Ovary (tissue), 9 donors: Measurements from ENCODE around the gene SLC50A1. TPM values are rescaled to one million over a fixed set of nuclear protein-coding genes. Genes with fewer than 3 reads are reported as not detected.

Experiments
- DNase-seq, 5 donors: peaks; one replicate each; pipeline ENCODE4 v3.0.0-alpha.2; 2019 to 2020
- H3K27ac ChIP-seq, 2 donors: fragments of 200-600 bp; one replicate each; pipeline versions ENCODE4 v1.5.1 to v1.8.0; 2019 to 2022
- H3K27me3 ChIP-seq: fragments of 200-600 bp; one replicate; pipeline ENCODE4 v1.8.0; 2022
- H3K36me3 ChIP-seq: fragments of 200-600 bp; sonication (generic); one replicate; pipeline ENCODE4 v1.5.1; 2019
- H3K4me1 ChIP-seq: one replicate; pipeline ENCODE4 v1.8.1; 2013; ENCODE audit warnings: mild to moderate bottlenecking, moderate library complexity; ENCODE audit not compliant: insufficient read depth
- H3K4me3 ChIP-seq: fragments of 200-600 bp; sonication (generic); one replicate; pipeline ENCODE4 v1.5.1; 2017
- H3K9me3 ChIP-seq, 2 donors: fragments of 200-600 bp in 1 of 2; sonication (generic) in 1 of 2; one replicate each; pipeline versions ENCODE4 v1.5.1 to v1.8.1; 2013 to 2019; ENCODE audit warnings: mild to moderate bottlenecking in 1 of 2, moderate library complexity in 1 of 2
- CTCF ChIP-seq, 3 donors: fragments of 450-650 bp in 2 of 3; fragments of 200-600 bp in 1 of 3; IDR thresholded peaks; one replicate each; pipeline versions ENCODE4 v1.5.1 to v1.8.0; 2016 to 2022; ENCODE audit warnings: antibody characterized with exemption in 3 of 3, mild to moderate bottlenecking in 1 of 3
- EP300 ChIP-seq: sonication (generic); formaldehyde crosslinking; IDR thresholded peaks from one replicate; pipeline ENCODE4 v1.6.1; 2017; ENCODE audit warnings: antibody characterized with exemption
- POLR2A ChIP-seq: fragments of 450-650 bp; IDR thresholded peaks from one replicate; pipeline ENCODE4 v1.6.1; 2017; ENCODE audit warnings: antibody characterized with exemption, mild to moderate bottlenecking, moderate library complexity
- WGBS, 3 donors: extraction: QIAGEN DNeasy Blood & Tissue Kit in 1 of 3; methylation state at CpG; one replicate each; pipeline versions ENCODE4 v1.1.5 to v1.1.7; 2013 to 2017; 5-methylcytosine and 5-hydroxymethylcytosine counted together
- intact Hi-C, 4 donors: fragments of 100-400 bp; cut with DNase I; formaldehyde crosslinking; loops; one replicate each; pipeline versions ENCODE4 v1.11.0 to v1.15.1; 2022 to 2023
- polyA plus RNA-seq, 2 donors: library from polyadenylated mRNA; stranded (reverse); fragments of 200-250 nt in 1 of 2; fragments of 350-450 nt in 1 of 2; fragmentation: Illumina TruSeq in 1 of 2; extraction: RNeasy Lipid Tissue Mini Kit (QIAGEN cat#74804) in 1 of 2; gene quantifications; one replicate each; pipeline ENCODE4 v1.2.3, GENCODE V29; 2013 to 2014
- total RNA-seq, 7 donors: library from RNA; depleted of rRNA in 2 of 7; stranded (reverse); fragments of >200 nt in 2 of 7; fragmentation: NEBNext Ultra II Directional in 3 of 7; extraction: Animal tissue kit (Norgen Biotek cat#: 25700) in 3 of 7; gene quantifications; one replicate each; pipeline versions ENCODE4 v1.1.0 to v1.2.4, GENCODE V29; 2016 to 2023
- donor health status: DM: no; HTN: no; CAD: no; lungs with moderate emphysema.
- donor health status: DM: no; HTN: no; CAD: no.
- donor health status: Bipolar disorder and iron deficiency.
- donor health status: DM: yes; HTN: yes; CAD: no.
- donor health status: DM: no; HTN: no; CAD: no.
- donor health status: DM: yes; HTN: yes; CAD: no.

Gene SLC50A1
- total and polyA plus RNA-seq, 9 donors = 10.8 to 50.2 (median 19.7) TPM

GRCh38 chr1:155171836-155172731 is 36.4 kb downstream of the SLC50A1 start:
- H3K27me3 ChIP-seq = no peaks in the 10 kb centered on the region
- H3K27ac ChIP-seq = peak overlapping the region; percentile 56 to 80
- no peaks in the 10 kb centered on the region for H3K36me3 ChIP-seq
- peaks cover 6% of the 10 kb centered on the region for H3K4me1 ChIP-seq
- WGBS, 3 donors = 29 to 38% (median 30%) methylated on average over 8 of the region's 8 CpGs
- intact Hi-C loops = loop anchor here in 2 of 4 donors (5.0 to 10.0 kb wide), 3 partner anchors 35 to 423 kb away; partner anchors contain the start of genes RUSC1 (in 1 of the 2) and SLC50A1 (in 1 of the 2)
- H3K9me3 ChIP-seq = no peaks in the 10 kb centered on the region
- DNase-seq = peak in 1 of 5 donors; percentile 11
- TF ChIP-seq CTCF (IDR thresholded peaks at IDR 0.05) = no peak
- TF ChIP-seq POLR2A = no peak
- no peak for TF ChIP-seq EP300
- H3K4me3 ChIP-seq = peak overlapping the region; percentile 95

DNA sequence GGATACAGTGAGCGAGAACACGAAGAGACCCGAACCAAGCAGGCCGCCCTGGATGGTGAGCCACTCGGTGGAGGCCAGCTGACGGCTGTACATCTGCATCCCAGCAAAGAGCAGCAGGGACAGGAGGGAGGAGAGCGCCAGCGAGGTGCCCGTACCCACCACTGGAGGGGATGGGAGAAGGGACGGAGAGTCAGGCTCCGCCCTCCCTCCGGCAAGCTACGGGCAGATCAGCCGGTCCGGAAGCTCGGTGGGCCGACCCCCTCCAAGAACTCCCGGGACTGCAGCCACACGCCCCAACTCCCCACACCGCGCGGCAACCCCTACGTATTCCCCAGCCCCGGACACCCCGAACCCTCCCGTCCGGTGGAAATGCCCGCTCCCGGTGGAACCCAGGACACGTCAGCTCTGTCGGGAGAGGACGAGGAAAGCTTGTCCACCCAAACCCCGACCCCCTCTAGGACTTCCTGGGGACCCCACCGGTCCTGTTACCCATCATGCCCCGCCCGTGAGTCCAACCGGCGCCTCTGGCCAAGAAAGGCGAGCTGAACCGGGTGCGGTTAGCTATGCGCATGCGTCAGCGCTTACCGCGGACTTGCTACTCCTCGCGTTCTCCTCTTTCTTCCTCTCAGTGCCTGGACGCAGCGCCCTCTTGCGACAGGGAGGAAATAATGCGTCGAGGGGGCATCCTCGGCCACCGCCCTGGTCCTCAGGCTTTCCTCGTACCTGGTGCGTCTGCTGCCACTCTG is 37.3 kb downstream of the SLC50A1 start, which contains the start of gene KRTCAP2:
Gene KRTCAP2, minus strand, starts transcription at position 573 of the 746 bp plus-strand sequence. Its CDS starts 80 bp downstream, at position 493.
- Histone ChIP-seq H3K36me3 (no peaks in the 10 kb centered on the region), H3K9me3 (no peaks in the 10 kb centered on the region), H3K27ac (peak within 1 kb of the TSS; percentile 56 to 80), H3K4me3 (peak within 1 kb of the TSS; percentile 95), H3K27me3 (no peaks in the 10 kb centered on the region), H3K4me1 (no peaks in the 10 kb centered on the region)
- TF ChIP-seq POLR2A (peak; percentile 72), CTCF (IDR thresholded peaks at IDR 0.05) (peak; percentile 92 to 98 (median 96)), EP300 (no peak)
- WGBS, 3 donors = 0 to 1% (median 1%) methylated on average over 49 to 57 of the region's 57 CpGs
- intact Hi-C loops = loop anchor here in 2 of 4 donors (5.0 to 10.0 kb wide), 3 partner anchors 36 to 422 kb away; partner anchors contain the start of genes RUSC1 (in 1 of the 2) and SLC50A1 (in 1 of the 2)
- peak; percentile 94 to 96 (median 96) for DNase-seq

GRCh38 chr1:155173478-155174323 is 38.0 kb downstream of the SLC50A1 start, which contains the start of gene TRIM46:
TRIM46 (plus strand) TSS chr1:155173849; CDS start chr1:155173967, 118 bp downstream.
- no peak for TF ChIP-seq POLR2A
- peak in 1 of 3 donors; percentile 4 for TF ChIP-seq CTCF (IDR thresholded peaks at IDR 0.05)
- intact Hi-C loops = loop anchor here in 2 of 4 donors (5.0 to 10.0 kb wide), 3 partner anchors 36 to 421 kb away; partner anchors contain the start of genes RUSC1 (in 1 of the 2) and SLC50A1 (in 1 of the 2)
- Histone ChIP-seq H3K4me1 (no peaks in the 10 kb centered on the region), H3K4me3 (peak within 1 kb of the TSS; percentile 95), H3K36me3 (no peaks in the 10 kb centered on the region), H3K27ac (peak within 1 kb of the TSS; percentile 56 to 80), H3K27me3 (no peaks in the 10 kb centered on the region), H3K9me3 (no peaks in the 10 kb centered on the region)
- peak in 2 of 5 donors; percentile 51 to 53 for DNase-seq
- WGBS, 3 donors = 1 to 3% (median 2%) methylated on average over 38 of the region's 38 CpGs
